Fibroblast of lung (primary cell): ENCODE results near the gene PPFIA4. TPM values are rescaled to one million over a fixed set of nuclear protein-coding genes. Genes with fewer than 3 reads are reported as not detected.

ENCODE experiments used
- DNase-seq, 2 donors: peaks; one replicate each; pipeline versions ENCODE4 v3.0.0 to v3.0.0-alpha.2; 2010; ENCODE audit warnings: low read depth in 2 of 2
- H2AFZ ChIP-seq: 2 replicates; pipeline ENCODE4 v1.5.1; 2012; ENCODE audit warnings: low read length, control low read depth, inconsistent platforms
- H3K27ac ChIP-seq: 2 replicates; pipeline ENCODE4 v1.5.1; 2011; ENCODE audit warnings: low read length, control low read depth; ENCODE audit not compliant: insufficient read depth
- H3K27me3 ChIP-seq: 2 replicates; pipeline ENCODE4 v1.5.1; 2011; ENCODE audit warnings: mild to moderate bottlenecking, low read length; ENCODE audit not compliant: control insufficient read depth, insufficient read depth
- H3K36me3 ChIP-seq: 2 replicates; pipeline ENCODE4 v1.5.1; 2011; ENCODE audit warnings: low read length; ENCODE audit not compliant: control insufficient read depth, insufficient read depth
- H3K4me1 ChIP-seq: 2 replicates; pipeline ENCODE4 v1.5.1; 2011; ENCODE audit warnings: low read length; ENCODE audit not compliant: control insufficient read depth, insufficient read depth; ENCODE audit errors: extremely low read depth
- H3K4me2 ChIP-seq: 2 replicates; pipeline ENCODE4 v1.5.1; 2011; ENCODE audit warnings: low read length, control low read depth; ENCODE audit not compliant: insufficient read depth; ENCODE audit errors: extremely low read depth
- H3K4me3 ChIP-seq, 4 experiments: fragments of 200-600 bp in 1 of 4; sonication (generic) in 1 of 4; replicated peaks in 1 of 4; 2 replicates each; pipeline ENCODE4 v1.5.1; 2011 to 2016; ENCODE audit warnings: low read length in 4 of 4, low read depth in 3 of 4, mild to moderate bottlenecking in 3 of 4, control low read depth in 2 of 4, inconsistent platforms in 1 of 4, mixed read lengths in 1 of 4; ENCODE audit not compliant: insufficient read depth in 1 of 4; ENCODE audit errors: control extremely low read depth in 1 of 4
- H3K79me2 ChIP-seq: 2 replicates; pipeline ENCODE4 v1.5.1; 2012; ENCODE audit warnings: mild to moderate bottlenecking, low read length, inconsistent platforms; ENCODE audit not compliant: control insufficient read depth, insufficient read depth
- H3K9ac ChIP-seq: 2 replicates; pipeline ENCODE4 v1.5.1; 2011; ENCODE audit warnings: mild to moderate bottlenecking, low read length, control low read depth; ENCODE audit not compliant: insufficient read depth
- H3K9me3 ChIP-seq: 2 replicates; pipeline ENCODE4 v1.5.1; 2012; ENCODE audit warnings: low read depth, low read length; ENCODE audit not compliant: control insufficient read depth, insufficient read depth
- H4K20me1 ChIP-seq: 2 replicates; pipeline ENCODE4 v1.5.1; 2011; ENCODE audit warnings: low read length; ENCODE audit not compliant: control insufficient read depth, insufficient read depth; ENCODE audit errors: extremely low read depth
- EZH2 ChIP-seq: IDR thresholded peaks from 2 replicates; pipeline ENCODE4 v1.5.1; 2012; ENCODE audit warnings: low read length, control low read depth, mild to moderate bottlenecking; ENCODE audit errors: missing control alignments
- polyA plus RNA-seq, 2 donors: library from polyadenylated mRNA; depleted of rRNA in 1 of 2; stranded (reverse) in 1 of 2; unstranded in 1 of 2; fragments of >200 nt; gene quantifications; 2 replicates each; pipeline ENCODE4 v1.2.1, GENCODE V29; 2011 to 2012; ENCODE audit warnings: missing spikeins in 1 of 2
- total RNA-seq: library from RNA; depleted of rRNA; stranded (reverse); fragments of >200 nt; gene quantifications from 2 replicates; pipeline ENCODE4 v1.2.1, GENCODE V29; 2014
- TF ChIP-seq, protein P1 (sequence below), 2 donors: IDR thresholded peaks in 1 of 2; conservative IDR thresholded peaks in 1 of 2; 1 replicate in 1 of 2; 2 replicates in 1 of 2; pipeline ENCODE4 v1.5.1; 2011 to 2012; ENCODE audit warnings: low read length in 2 of 2, control low read depth in 1 of 2, inconsistent platforms in 1 of 2, low read depth in 1 of 2, mild to moderate bottlenecking in 1 of 2

Gene PPFIA4
- total and polyA plus RNA-seq, 2 donors (not counting 1 experiment from before 2014, with no cell fraction given): 3.2 to 4.3 TPM

DNA sequence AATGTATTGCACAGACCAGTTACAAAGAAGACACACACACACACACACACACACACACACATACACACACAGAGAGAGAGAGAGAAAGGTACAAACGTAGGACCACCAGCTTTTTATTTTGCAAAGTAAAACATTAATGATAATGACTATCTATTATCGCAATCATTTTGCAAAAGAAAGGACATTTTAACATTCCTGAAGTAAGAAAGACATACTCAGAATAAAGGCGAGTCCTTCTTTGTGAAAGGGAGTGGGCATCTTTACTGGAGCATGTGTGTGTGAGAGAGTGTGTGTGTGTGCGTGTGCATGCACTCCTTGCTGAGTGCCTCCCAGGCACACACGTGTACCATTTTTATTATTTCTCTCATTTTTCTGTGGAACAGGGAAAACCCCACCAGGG is 28.4 kb downstream of the PPFIA4 start:
- TF ChIP-seq EZH2: no peak
- TF ChIP-seq, protein P1, sequence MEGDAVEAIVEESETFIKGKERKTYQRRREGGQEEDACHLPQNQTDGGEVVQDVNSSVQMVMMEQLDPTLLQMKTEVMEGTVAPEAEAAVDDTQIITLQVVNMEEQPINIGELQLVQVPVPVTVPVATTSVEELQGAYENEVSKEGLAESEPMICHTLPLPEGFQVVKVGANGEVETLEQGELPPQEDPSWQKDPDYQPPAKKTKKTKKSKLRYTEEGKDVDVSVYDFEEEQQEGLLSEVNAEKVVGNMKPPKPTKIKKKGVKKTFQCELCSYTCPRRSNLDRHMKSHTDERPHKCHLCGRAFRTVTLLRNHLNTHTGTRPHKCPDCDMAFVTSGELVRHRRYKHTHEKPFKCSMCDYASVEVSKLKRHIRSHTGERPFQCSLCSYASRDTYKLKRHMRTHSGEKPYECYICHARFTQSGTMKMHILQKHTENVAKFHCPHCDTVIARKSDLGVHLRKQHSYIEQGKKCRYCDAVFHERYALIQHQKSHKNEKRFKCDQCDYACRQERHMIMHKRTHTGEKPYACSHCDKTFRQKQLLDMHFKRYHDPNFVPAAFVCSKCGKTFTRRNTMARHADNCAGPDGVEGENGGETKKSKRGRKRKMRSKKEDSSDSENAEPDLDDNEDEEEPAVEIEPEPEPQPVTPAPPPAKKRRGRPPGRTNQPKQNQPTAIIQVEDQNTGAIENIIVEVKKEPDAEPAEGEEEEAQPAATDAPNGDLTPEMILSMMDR (conservative IDR thresholded peaks at IDR 0.05 in 1 of 2, IDR thresholded peaks at IDR 0.05 in 1 of 2; ENCODE audit: low read depth in 1 of 2, low read length in 2 of 2): no peak

DNA sequence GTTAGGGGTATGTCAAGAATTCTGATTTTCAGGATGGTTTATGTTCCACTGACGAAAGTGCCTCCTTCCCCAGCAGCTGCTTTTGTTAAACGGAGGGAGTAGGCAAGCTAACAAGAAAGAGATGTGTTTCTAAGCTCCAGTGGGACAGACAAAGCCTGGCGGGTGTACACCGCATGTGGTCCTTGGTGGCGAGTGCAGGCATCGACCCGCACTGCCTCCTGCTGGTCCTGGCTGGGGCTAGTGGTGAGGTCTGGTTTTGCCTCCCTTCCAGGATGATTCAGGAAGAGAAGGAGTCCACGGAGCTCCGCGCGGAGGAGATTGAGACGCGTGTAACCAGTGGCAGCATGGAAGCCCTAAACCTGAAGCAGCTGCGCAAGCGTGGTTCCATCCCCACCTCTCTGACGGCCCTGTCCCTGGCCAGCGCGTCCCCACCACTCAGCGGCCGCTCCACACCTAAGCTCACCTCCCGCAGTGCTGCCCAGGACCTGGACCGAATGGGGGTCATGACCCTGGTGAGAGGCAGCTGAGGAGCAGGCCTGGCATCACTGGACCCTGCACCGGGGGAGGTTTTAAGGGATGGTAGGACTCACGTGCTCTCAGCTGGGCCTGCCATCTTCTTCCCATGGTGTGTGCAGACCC is 29.0 kb downstream of the PPFIA4 start:
- Histone ChIP-seq H4K20me1 (no peaks in the 10 kb centered on the region), H3K4me1 (peaks cover 2% of the 10 kb centered on the region), H3K27me3 (peaks cover 3% of the 10 kb centered on the region), H3K79me2 (no peaks in the 10 kb centered on the region), H3K4me3 (no peak overlapping the region), H2AFZ (no peak overlapping the region), H3K9ac (no peak overlapping the region), H3K36me3 (no peaks in the 10 kb centered on the region), H3K9me3 (no peaks in the 10 kb centered on the region), H3K27ac (no peak overlapping the region), H3K4me2 (no peak overlapping the region)
- TF ChIP-seq EZH2: no peak
- TF ChIP-seq, protein P1 (conservative IDR thresholded peaks at IDR 0.05 in 1 of 2, IDR thresholded peaks at IDR 0.05 in 1 of 2; ENCODE audit: low read depth in 1 of 2, low read length in 2 of 2): no peak
- no peak for DNase-seq

More for the DNA sequence above, 28.4 kb downstream of the PPFIA4 start:
- Histone ChIP-seq H3K4me2 (no peak overlapping the region), H3K27ac (no peak overlapping the region), H3K4me1 (peaks cover 2% of the 10 kb centered on the region), H3K9me3 (no peaks in the 10 kb centered on the region), H3K79me2 (no peaks in the 10 kb centered on the region), H3K4me3 (no peak overlapping the region), H4K20me1 (no peaks in the 10 kb centered on the region), H3K36me3 (no peaks in the 10 kb centered on the region), H3K9ac (no peak overlapping the region), H3K27me3 (peaks cover 3% of the 10 kb centered on the region), H2AFZ (no peak overlapping the region)
- DNase-seq: no peak

DNA sequence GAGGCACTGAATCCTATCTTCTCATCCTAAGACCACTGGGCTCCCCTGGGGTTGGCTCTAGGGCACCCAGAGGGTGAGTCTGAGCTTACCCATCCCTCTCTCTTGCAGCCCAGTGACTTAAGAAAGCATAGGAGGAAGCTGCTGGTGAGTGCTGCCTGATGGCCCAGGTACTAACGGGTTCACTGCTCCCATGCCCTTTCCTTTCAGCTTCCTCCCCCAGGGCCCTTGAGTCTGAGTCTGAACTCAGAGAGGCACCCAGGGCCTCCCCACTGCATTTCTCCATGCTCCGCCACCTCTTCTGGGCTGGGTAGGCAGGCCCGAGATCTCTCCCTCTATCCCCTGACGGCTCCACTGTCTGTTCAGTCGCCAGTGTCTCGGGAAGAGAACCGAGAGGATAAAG is 29.7 kb downstream of the PPFIA4 start:
- no peak for DNase-seq
- Histone ChIP-seq H3K9me3 (no peaks in the 10 kb centered on the region), H3K4me3 (no peak overlapping the region), H3K9ac (no peak overlapping the region), H3K27ac (no peak overlapping the region), H3K4me1 (peaks cover 2% of the 10 kb centered on the region), H3K27me3 (peaks cover 3% of the 10 kb centered on the region), H3K79me2 (no peaks in the 10 kb centered on the region), H4K20me1 (no peaks in the 10 kb centered on the region), H3K4me2 (no peak overlapping the region), H2AFZ (no peak overlapping the region), H3K36me3 (no peaks in the 10 kb centered on the region)
- no peak for TF ChIP-seq EZH2
- TF ChIP-seq, protein P1 (conservative IDR thresholded peaks at IDR 0.05 in 1 of 2, IDR thresholded peaks at IDR 0.05 in 1 of 2; ENCODE audit: low read depth in 1 of 2, low read length in 2 of 2): no peak
